AG08395 (cell line): ENCODE data around the gene ZNF823.

ENCODE experiments used
- DNase-seq: peaks from one replicate; pipeline ENCODE4 v3.0.0; 2012; ENCODE audit warnings: mixed read lengths, low spot score

Gene ZNF823

GRCh38 chr19:11737964-11738745 is 591 bp downstream of the ZNF823 start:
- DNase-seq = no peak

GRCh38 chr19:11736696-11737095 is 2.0 kb downstream of the ZNF823 start:
- peak; percentile 62 for DNase-seq

- DNase-seq = no peak
Observed at GRCh38 chr19:11735375-11735774, 3.4 kb downstream of the ZNF823 start.

GRCh38 chr19:11729586-11729985 is 9.2 kb downstream of the ZNF823 start:
- no peak for DNase-seq

GRCh38 chr19:11722414-11722813 is 16.3 kb downstream of the ZNF823 start:
- DNase-seq = no peak

- no peak for DNase-seq
Observed at GRCh38 chr19:11721681-11722080, 17.1 kb downstream of the ZNF823 start.

GRCh38 chr19:11710313-11710712 is 28.4 kb downstream of the ZNF823 start:
- no peak for DNase-seq

- DNase-seq = no peak
Observed at GRCh38 chr19:11708457-11708856, 30.3 kb downstream of the ZNF823 start.

GRCh38 chr19:11705474-11705873 is 33.3 kb downstream of the ZNF823 start:
- DNase-seq = no peak

GRCh38 chr19:11704626-11705025 is 34.1 kb downstream of the ZNF823 start:
- DNase-seq = no peak

- DNase-seq = peak; percentile 45
Observed at GRCh38 chr19:11699931-11700794, 38.6 kb downstream of the ZNF823 start.

GRCh38 chr19:11698231-11698630 is 40.5 kb downstream of the ZNF823 start:
- no peak for DNase-seq

GRCh38 chr19:11697284-11697855 is 41.4 kb downstream of the ZNF823 start:
- DNase-seq = no peak

- peak; percentile 97 for DNase-seq
Observed at GRCh38 chr19:11694533-11695439, 44.0 kb downstream of the ZNF823 start.

- peak; percentile 52 for DNase-seq
Observed at GRCh38 chr19:11693505-11694499, 44.9 kb downstream of the ZNF823 start.

- DNase-seq = no peak
Observed at GRCh38 chr19:11692127-11692790, 46.5 kb downstream of the ZNF823 start.

GRCh38 chr19:11685676-11686650 is 52.8 kb downstream of the ZNF823 start:
- DNase-seq = no peak

GRCh38 chr19:11684987-11685675 is 53.6 kb downstream of the ZNF823 start:
- no peak for DNase-seq
